ENCODE results near the gene ANO2. TPM values are rescaled to one million over a fixed set of nuclear protein-coding genes. Genes with fewer than 3 reads are reported as not detected.

ANO2 gene
- polyA plus RNA-seq (2013, experiment 1 of 2; ENCODE audit: insufficient read length) = 0.37 TPM
- 0.43 TPM for polyA plus RNA-seq (2013, experiment 2 of 2; ENCODE audit: insufficient read length)

- DNase-seq = peak; percentile 22
Observed at GRCh38 chr12:5945071-5946008, at the start of gene ANO2. TSS of gene ANO2 (minus strand) at chr12:5945259. CDS start at chr12:5945217, 42 bp downstream.

GRCh38 chr12:5989621-5990020 lies 44.6 kb upstream of the ANO2 start:
- DNase-seq = no peak

- peak; percentile 62 for DNase-seq
Observed at GRCh38 chr12:5988659-5989116, 43.6 kb upstream of the ANO2 start.

GRCh38 chr12:5988088-5988487 lies 43.0 kb upstream of the ANO2 start:
- DNase-seq = no peak

- no peak for DNase-seq
Observed at GRCh38 chr12:5987573-5987972, 42.5 kb upstream of the ANO2 start.

GRCh38 chr12:5985471-5985870 lies 40.4 kb upstream of the ANO2 start:
- DNase-seq = no peak

GRCh38 chr12:5984873-5985272 lies 39.8 kb upstream of the ANO2 start:
- no peak for DNase-seq

- no peak for DNase-seq
Observed at GRCh38 chr12:5982106-5982505, 37.0 kb upstream of the ANO2 start.

- DNase-seq = no peak
Observed at GRCh38 chr12:5977556-5977955, 32.5 kb upstream of the ANO2 start.

- no peak for DNase-seq
Observed at GRCh38 chr12:5976711-5977110, 31.7 kb upstream of the ANO2 start.

GRCh38 chr12:5976196-5976595 lies 31.1 kb upstream of the ANO2 start:
- no peak for DNase-seq

GRCh38 chr12:5973461-5974115 lies 28.5 kb upstream of the ANO2 start:
- DNase-seq = no peak

GRCh38 chr12:5972387-5972786 lies 27.3 kb upstream of the ANO2 start:
- no peak for DNase-seq

- no peak for DNase-seq
Observed at GRCh38 chr12:5971194-5971850, 26.3 kb upstream of the ANO2 start.

GRCh38 chr12:5969974-5970690 lies 25.1 kb upstream of the ANO2 start:
- no peak for DNase-seq

- no peak for DNase-seq
Observed at GRCh38 chr12:5969156-5969973, 24.3 kb upstream of the ANO2 start.

GRCh38 chr12:5967645-5968415 lies 22.8 kb upstream of the ANO2 start:
- DNase-seq = no peak

- no peak for DNase-seq
Observed at GRCh38 chr12:5966486-5967095, 21.5 kb upstream of the ANO2 start.

- peak; percentile 45 for DNase-seq
Observed at GRCh38 chr12:5965950-5966383, 20.9 kb upstream of the ANO2 start.
